Adrenal gland (tissue), 12 donors: ENCODE measurements around the gene TNNI3K. TPM values are rescaled to one million over a fixed set of nuclear protein-coding genes. Genes with fewer than 3 reads are reported as not detected.

ENCODE experiments used
- DNase-seq, 7 donors: peaks; one replicate each; pipeline ENCODE4 v3.0.0-alpha.2; 2019 to 2020
- H3K27ac ChIP-seq, 5 donors: fragments of 200-600 bp; sonication (generic) in 4 of 5; 1 replicate in 3 of 5; 2 replicates in 2 of 5; pipeline versions ENCODE4 v1.5.1 to v1.8.0; 2016 to 2020; ENCODE audit warnings: mild to moderate bottlenecking in 1 of 5
- H3K27me3 ChIP-seq: fragments of 200-600 bp; 2 replicates; pipeline ENCODE4 v1.8.0; 2021
- H3K36me3 ChIP-seq, 2 donors: fragments of 200-600 bp; replicated peaks in 1 of 2; 1 replicate in 1 of 2; 2 replicates in 1 of 2; pipeline versions ENCODE4 v1.5.1 to v1.8.0; 2018 to 2022
- H3K4me1 ChIP-seq, 2 donors: fragments of 200-600 bp; replicated peaks in 1 of 2; 1 replicate in 1 of 2; 2 replicates in 1 of 2; pipeline versions ENCODE4 v1.5.1 to v1.8.0; 2018 to 2021
- H3K4me3 ChIP-seq, 4 donors: fragments of 200-600 bp; sonication (generic) in 3 of 4; one replicate each; pipeline ENCODE4 v1.5.1; 2016 to 2018
- H3K9me3 ChIP-seq, 3 donors: fragments of 200-600 bp; sonication (generic) in 1 of 3; replicated peaks in 1 of 3; 1 replicate in 2 of 3; 2 replicates in 1 of 3; pipeline versions ENCODE4 v1.5.1 to v1.8.0; 2016 to 2021
- POLR2A ChIP-seq, 2 donors: fragments of 450-650 bp; IDR thresholded peaks; one replicate each; pipeline ENCODE4 v1.6.1; 2017; ENCODE audit warnings: antibody characterized with exemption in 2 of 2, mild to moderate bottlenecking in 2 of 2, moderate library complexity in 1 of 2
- WGBS, 4 donors: extraction: QIAGEN DNeasy Blood & Tissue Kit in 2 of 4; methylation state at CpG; one replicate each; pipeline versions ENCODE4 v1.1.5 to v1.1.7; 2013 to 2017; 5-methylcytosine and 5-hydroxymethylcytosine counted together
- intact Hi-C, 2 donors: fragments of 100-400 bp; cut with DNase I; formaldehyde crosslinking; loops; one replicate each; pipeline versions ENCODE4 v1.14.1 to v1.15.0; 2022 to 2023
- polyA plus RNA-seq, 3 donors: library from polyadenylated mRNA; stranded (reverse); fragments of 200-250 nt in 2 of 3; fragments of 350-450 nt in 1 of 3; fragmentation: Illumina TruSeq in 1 of 3; extraction: RNeasy Lipid Tissue Mini Kit (QIAGEN cat#74804) in 1 of 3; gene quantifications; one replicate each; pipeline ENCODE4 v1.2.3, GENCODE V29; 2013 to 2014
- total RNA-seq, 9 donors: library from RNA; depleted of rRNA in 4 of 9; stranded (reverse); fragments of >200 nt in 4 of 9; fragments of 120-200 nt in 1 of 9; fragmentation: NEBNext Ultra II Directional in 1 of 9; extraction: Animal tissue kit (Norgen Biotek cat#: 25700) in 1 of 9; gene quantifications; one replicate each; pipeline versions ENCODE4 v1.1.0 to v1.2.4, GENCODE V29; 2013 to 2023
- TF ChIP-seq, protein P1 (sequence below), 6 experiments: fragments of 450-650 bp in 4 of 6; fragments of 200-600 bp in 2 of 6; sonication (generic) in 1 of 6; IDR thresholded peaks; 1 replicate in 5 of 6; 2 replicates in 1 of 6; pipeline versions ENCODE4 v1.5.1 to v1.8.0; 2016 to 2021; ENCODE audit warnings: antibody characterized with exemption in 6 of 6, mild to moderate bottlenecking in 2 of 6, moderate library complexity in 1 of 6
- donor health status: healthy with polysubstance abuse.
- donor health status: Bipolar disorder and iron deficiency.
- donor health status: DM: yes; HTN: yes; CAD: no.
- donor health status: DM: no; HTN: no; CAD: no.
- donor health status: DM: no; HTN: no; CAD: no.
- donor health status: DM: yes; HTN: yes; CAD: no.

Gene TNNI3K
- total and polyA plus RNA-seq, 12 donors, result 0.88 to 7.9 (median 2.1) TPM

DNA sequence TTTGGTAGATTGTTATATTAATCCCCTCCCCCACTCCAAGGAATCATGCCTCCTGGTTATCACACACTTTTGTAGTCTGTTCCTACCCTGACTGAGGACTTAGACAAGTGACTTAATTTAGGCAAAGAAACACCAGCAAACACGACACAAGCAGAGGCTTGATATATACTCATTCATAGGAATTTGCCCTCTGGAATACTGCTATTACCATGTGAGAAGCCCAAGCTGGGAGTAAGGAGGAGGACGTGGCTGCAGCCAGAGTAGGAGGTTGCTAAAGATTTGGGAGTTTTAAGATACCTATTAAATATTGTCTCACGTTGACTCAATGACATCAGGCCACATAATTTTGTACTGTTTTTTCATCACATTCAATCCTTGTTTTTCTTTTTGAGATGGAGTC lies 177.1 kb downstream of the TNNI3K start:
- Histone ChIP-seq H3K27me3 (no peaks in the 10 kb centered on the region), H3K4me1 (no peaks in the 10 kb centered on the region), H3K4me3 (no peak overlapping the region), H3K9me3 (no peaks in the 10 kb centered on the region), H3K36me3 (no peaks in the 10 kb centered on the region), H3K27ac (no peak overlapping the region)
- intact Hi-C loops, result no loop called here
- TF ChIP-seq, protein P1, sequence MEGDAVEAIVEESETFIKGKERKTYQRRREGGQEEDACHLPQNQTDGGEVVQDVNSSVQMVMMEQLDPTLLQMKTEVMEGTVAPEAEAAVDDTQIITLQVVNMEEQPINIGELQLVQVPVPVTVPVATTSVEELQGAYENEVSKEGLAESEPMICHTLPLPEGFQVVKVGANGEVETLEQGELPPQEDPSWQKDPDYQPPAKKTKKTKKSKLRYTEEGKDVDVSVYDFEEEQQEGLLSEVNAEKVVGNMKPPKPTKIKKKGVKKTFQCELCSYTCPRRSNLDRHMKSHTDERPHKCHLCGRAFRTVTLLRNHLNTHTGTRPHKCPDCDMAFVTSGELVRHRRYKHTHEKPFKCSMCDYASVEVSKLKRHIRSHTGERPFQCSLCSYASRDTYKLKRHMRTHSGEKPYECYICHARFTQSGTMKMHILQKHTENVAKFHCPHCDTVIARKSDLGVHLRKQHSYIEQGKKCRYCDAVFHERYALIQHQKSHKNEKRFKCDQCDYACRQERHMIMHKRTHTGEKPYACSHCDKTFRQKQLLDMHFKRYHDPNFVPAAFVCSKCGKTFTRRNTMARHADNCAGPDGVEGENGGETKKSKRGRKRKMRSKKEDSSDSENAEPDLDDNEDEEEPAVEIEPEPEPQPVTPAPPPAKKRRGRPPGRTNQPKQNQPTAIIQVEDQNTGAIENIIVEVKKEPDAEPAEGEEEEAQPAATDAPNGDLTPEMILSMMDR (IDR thresholded peaks at IDR 0.05), result no peak
- DNase-seq, result no peak
- 43 to 61% (median 54%) methylated on average over 3 of the region's 3 CpGs for WGBS, 4 donors

DNA sequence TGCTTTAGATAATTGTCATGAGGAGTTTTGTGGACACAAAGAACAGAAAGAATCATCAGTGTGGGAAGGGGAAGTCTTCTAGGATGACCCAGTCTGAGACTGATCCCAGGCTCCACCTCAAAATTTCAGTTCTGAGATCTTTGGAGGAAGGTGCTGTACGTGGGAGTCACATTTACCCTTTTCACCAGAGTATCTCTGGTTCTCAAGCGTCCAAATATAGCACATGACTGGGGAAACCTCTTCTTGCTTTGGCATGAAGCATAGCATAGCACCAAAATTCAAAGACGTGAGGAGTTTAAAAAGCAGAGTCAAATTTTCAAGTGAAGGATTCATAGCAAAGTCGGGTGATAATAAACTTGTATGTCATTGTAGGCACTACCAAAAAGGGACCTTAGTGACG lies 180.7 kb downstream of the TNNI3K start:
- intact Hi-C loops, result no loop called here
- Histone ChIP-seq H3K27ac (no peak overlapping the region), H3K4me3 (no peak overlapping the region), H3K27me3 (no peaks in the 10 kb centered on the region), H3K9me3 (no peaks in the 10 kb centered on the region), H3K4me1 (no peaks in the 10 kb centered on the region), H3K36me3 (no peaks in the 10 kb centered on the region)
- TF ChIP-seq, protein P1 (IDR thresholded peaks at IDR 0.05), result no peak
- no peak for TF ChIP-seq POLR2A (IDR thresholded peaks at IDR 0.05)
- no peak for DNase-seq
- 70 to 86% (median 75%) methylated on average over 5 of the region's 5 CpGs for WGBS, 4 donors

DNA sequence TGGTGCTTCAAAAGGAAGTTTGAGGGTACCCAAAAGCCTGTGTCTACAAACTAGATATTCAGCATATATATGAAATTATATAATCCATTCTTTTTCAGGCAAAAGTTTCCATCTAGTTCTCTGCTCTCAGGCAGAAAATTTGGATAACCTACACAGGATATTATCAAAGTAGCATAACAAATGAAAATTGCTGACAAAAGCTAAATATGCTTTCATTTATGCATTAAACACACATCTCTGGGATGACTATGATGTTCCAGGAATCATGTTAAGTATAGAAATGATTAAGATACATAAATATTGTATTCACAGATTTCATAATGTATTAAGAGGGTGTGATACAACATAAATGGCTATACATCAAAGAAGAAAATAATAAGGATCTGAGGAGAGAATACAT lies 184.4 kb downstream of the TNNI3K start:
- Histone ChIP-seq H3K27me3 (no peaks in the 10 kb centered on the region), H3K36me3 (no peaks in the 10 kb centered on the region), H3K9me3 (no peaks in the 10 kb centered on the region), H3K27ac (no peak overlapping the region), H3K4me1 (no peaks in the 10 kb centered on the region), H3K4me3 (no peak overlapping the region)
- intact Hi-C loops, result no loop called here
- TF ChIP-seq, protein P1 (IDR thresholded peaks at IDR 0.05), result no peak
- TF ChIP-seq POLR2A (IDR thresholded peaks at IDR 0.05), result no peak
- DNase-seq, result no peak

DNA sequence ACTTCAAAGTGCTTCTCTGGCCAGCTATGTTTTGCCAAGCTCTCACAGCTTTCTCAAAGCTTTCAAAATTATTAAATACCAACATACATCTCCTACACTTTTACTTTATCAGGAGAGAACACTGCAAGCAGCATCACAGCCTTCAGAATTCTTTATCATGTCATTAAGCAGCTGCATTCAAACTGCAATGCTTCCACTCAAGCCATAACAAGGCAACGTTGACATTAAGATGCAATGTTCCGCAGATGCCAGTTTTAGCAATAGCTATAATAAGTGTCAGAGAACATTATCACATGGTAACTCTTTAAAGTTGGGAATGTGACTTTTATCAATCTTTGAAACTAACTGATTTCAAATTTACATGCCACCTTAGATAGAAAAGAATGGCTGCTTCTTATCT lies 185.3 kb downstream of the TNNI3K start:
- Histone ChIP-seq H3K36me3 (no peaks in the 10 kb centered on the region), H3K27me3 (no peaks in the 10 kb centered on the region), H3K4me1 (no peaks in the 10 kb centered on the region), H3K4me3 (no peak overlapping the region), H3K27ac (no peak overlapping the region), H3K9me3 (no peaks in the 10 kb centered on the region)
- DNase-seq, result no peak
- 71 to 79% (median 76%) methylated on average over 2 of the region's 2 CpGs for WGBS, 4 donors
- intact Hi-C loops, result no loop called here
- TF ChIP-seq, protein P1 (IDR thresholded peaks at IDR 0.05), result no peak
- no peak for TF ChIP-seq POLR2A (IDR thresholded peaks at IDR 0.05)
